GM13977 (cell line): ENCODE results near the gene DGKE.

Source experiments
- DNase-seq: peaks from one replicate; pipeline ENCODE4 v3.0.0; 2012; ENCODE audit warnings: low spot score
- CTCF ChIP-seq: IDR thresholded peaks from 2 replicates; pipeline ENCODE4 v1.5.1; 2012; ENCODE audit warnings: mild to moderate bottlenecking, control low read depth; ENCODE audit not compliant: insufficient read depth; ENCODE audit errors: extremely low read depth, missing control alignments
- in situ Hi-C: fragments of 300-500 bp; cut with MboI; formaldehyde crosslinking; loops from one replicate; pipeline ENCODE4 v1.12.0; 2022; ENCODE audit warnings: low sequenced_read_pairs, low pct_unique_long_range_greater_than_20kb, mixed read lengths, inconsistent platforms; ENCODE audit not compliant: unreplicated experiment

Gene DGKE

DNA sequence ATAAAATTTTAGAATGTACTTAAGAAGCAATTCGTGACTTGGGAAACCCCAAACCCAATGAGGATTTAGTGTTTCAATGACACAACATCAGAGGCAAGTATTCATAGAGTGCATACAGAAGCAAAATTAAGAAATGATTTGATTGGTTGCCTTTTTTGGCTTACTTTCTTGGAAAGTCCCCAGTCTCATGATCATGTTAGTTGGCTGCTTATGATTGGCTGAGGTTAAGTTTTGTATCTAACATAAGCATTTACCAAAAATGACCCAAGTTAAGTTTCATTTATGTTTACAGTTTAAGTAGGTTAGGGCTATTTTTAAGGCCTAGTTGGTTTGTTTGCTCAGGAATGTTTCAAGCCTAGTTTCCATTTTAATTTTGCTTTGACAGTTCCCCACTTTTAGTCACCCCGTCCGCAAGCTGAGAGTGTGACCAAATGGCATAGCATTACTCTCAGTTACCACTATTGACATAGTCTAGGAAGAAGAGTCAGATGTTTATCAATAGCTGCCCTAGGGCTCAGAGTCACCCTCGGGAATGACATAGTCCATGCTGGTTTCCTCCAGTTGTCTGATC, 36.2 kb downstream of the DGKE start:
- no peak for TF ChIP-seq CTCF
- DNase-seq, result no peak
- in situ Hi-C loops, result no loop called here

DNA sequence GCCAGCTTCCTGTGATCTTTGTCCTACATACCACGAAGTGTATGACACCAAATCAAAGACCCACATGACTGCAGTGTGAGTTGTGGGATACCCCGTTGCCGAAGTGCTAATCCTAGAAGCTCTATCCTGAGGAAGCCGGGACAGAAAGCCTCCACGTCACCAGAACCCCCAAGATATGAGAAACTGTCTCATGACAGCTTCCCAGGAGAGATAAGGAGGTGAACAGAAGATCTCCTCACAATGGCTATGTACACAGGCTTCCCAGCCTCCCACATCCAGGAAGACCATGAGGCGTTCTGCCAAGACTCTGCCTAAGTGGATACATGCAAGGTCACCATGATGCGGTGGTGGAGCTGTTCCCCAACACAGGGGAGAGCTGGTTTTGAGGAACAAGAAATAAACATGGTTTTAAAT, 42.8 kb downstream of the DGKE start:
- no peak for DNase-seq
- no peak for TF ChIP-seq CTCF
- in situ Hi-C loops, result no loop called here

GRCh38 chr17:56879280-56879679, 45.3 kb downstream of the DGKE start:
- TF ChIP-seq CTCF, result no peak
- DNase-seq, result no peak
- in situ Hi-C loops, result no loop called here

GRCh38 chr17:56880133-56880532, 46.2 kb downstream of the DGKE start:
- TF ChIP-seq CTCF, result no peak
- in situ Hi-C loops, result no loop called here
- DNase-seq, result no peak

- TF ChIP-seq CTCF, result no peak
- in situ Hi-C loops, result no loop called here
- no peak for DNase-seq
These were observed 46.6 kb downstream of the DGKE start for GRCh38 chr17:56880571-56880970.

GRCh38 chr17:56881685-56882295, 47.8 kb downstream of the DGKE start:
- TF ChIP-seq CTCF, result no peak
- in situ Hi-C loops, result no loop called here
- DNase-seq, result no peak
